ENCODE data around the gene TSPAN4.

TSPAN4 gene

GRCh38 chr11:914747-915501 is 72.3 kb downstream of the TSPAN4 start:
- peak; percentile 3 for DNase-seq
